Ishikawa (cell line): ENCODE measurements around the gene SCN3B.

Experiments used
- CEBPB ChIP-seq: IDR thresholded peaks from 2 replicates; pipeline ENCODE4 v1.6.1; 2012
- EGR1 ChIP-seq: IDR thresholded peaks from 2 replicates; pipeline ENCODE4 v1.6.1; 2012
- EP300 ChIP-seq: IDR thresholded peaks from 2 replicates; pipeline ENCODE4 v1.6.1; 2012; ENCODE audit warnings: borderline replicate concordance
- FOXM1 ChIP-seq: IDR thresholded peaks from 2 replicates; pipeline ENCODE4 v1.6.1; 2012; ENCODE audit warnings: low read depth, borderline replicate concordance
- RAD21 ChIP-seq: IDR thresholded peaks from 2 replicates; pipeline ENCODE4 v1.6.1; 2012; ENCODE audit warnings: low read depth
- TAF1 ChIP-seq: IDR thresholded peaks from 2 replicates; pipeline ENCODE4 v1.6.1; 2012; ENCODE audit warnings: low read depth, mild to moderate bottlenecking
- TCF12 ChIP-seq: IDR thresholded peaks from 2 replicates; pipeline ENCODE4 v1.6.1; 2012; ENCODE audit warnings: low read depth
- YY1 ChIP-seq: IDR thresholded peaks from 2 replicates; pipeline ENCODE4 v1.6.1; 2012; ENCODE audit warnings: low read depth
- ZBTB7A ChIP-seq: IDR thresholded peaks from 2 replicates; pipeline ENCODE4 v1.6.1; 2012; ENCODE audit warnings: low read depth
- TF ChIP-seq, protein P1 (sequence below): IDR thresholded peaks from 2 replicates; pipeline ENCODE4 v1.6.1; 2012
- TF ChIP-seq, protein P2 (sequence below): IDR thresholded peaks from 2 replicates; pipeline ENCODE4 v1.6.1; 2012
- TF ChIP-seq, protein P3 (sequence below): IDR thresholded peaks from 2 replicates; pipeline ENCODE4 v1.6.1; 2012; ENCODE audit warnings: low read depth, mild to moderate bottlenecking

DNA sequence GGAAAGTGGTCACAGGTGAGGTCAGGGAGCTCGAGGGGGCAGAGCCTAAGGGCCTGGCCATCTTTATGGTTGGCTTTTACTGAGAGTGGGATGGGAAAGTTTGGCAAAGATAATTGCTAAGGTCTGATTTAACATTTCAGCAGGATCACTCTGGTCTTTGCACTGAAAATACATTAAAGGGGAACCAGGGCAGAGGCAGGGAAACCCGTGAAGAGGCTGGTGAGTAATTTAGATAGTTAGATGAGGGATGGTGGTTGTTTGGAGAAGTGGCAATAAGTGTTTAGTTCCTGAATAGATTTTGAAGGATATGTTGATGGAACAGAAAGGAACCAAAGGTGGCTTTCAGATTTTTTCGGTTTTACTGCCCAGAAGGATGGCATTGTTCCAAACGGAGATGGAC lies 50.8 kb downstream of the SCN3B start:
- TF ChIP-seq, protein P1, sequence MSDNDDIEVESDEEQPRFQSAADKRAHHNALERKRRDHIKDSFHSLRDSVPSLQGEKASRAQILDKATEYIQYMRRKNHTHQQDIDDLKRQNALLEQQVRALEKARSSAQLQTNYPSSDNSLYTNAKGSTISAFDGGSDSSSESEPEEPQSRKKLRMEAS, result no peak
- TF ChIP-seq TAF1 (no peak), FOXM1 (no peak), CEBPB (no peak), EP300 (no peak), ZBTB7A (no peak), RAD21 (no peak), EGR1 (no peak), TCF12 (no peak), YY1 (no peak)
- TF ChIP-seq, protein P2, sequence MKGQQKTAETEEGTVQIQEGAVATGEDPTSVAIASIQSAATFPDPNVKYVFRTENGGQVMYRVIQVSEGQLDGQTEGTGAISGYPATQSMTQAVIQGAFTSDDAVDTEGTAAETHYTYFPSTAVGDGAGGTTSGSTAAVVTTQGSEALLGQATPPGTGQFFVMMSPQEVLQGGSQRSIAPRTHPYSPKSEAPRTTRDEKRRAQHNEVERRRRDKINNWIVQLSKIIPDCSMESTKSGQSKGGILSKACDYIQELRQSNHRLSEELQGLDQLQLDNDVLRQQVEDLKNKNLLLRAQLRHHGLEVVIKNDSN, result no peak
- TF ChIP-seq, protein P3, sequence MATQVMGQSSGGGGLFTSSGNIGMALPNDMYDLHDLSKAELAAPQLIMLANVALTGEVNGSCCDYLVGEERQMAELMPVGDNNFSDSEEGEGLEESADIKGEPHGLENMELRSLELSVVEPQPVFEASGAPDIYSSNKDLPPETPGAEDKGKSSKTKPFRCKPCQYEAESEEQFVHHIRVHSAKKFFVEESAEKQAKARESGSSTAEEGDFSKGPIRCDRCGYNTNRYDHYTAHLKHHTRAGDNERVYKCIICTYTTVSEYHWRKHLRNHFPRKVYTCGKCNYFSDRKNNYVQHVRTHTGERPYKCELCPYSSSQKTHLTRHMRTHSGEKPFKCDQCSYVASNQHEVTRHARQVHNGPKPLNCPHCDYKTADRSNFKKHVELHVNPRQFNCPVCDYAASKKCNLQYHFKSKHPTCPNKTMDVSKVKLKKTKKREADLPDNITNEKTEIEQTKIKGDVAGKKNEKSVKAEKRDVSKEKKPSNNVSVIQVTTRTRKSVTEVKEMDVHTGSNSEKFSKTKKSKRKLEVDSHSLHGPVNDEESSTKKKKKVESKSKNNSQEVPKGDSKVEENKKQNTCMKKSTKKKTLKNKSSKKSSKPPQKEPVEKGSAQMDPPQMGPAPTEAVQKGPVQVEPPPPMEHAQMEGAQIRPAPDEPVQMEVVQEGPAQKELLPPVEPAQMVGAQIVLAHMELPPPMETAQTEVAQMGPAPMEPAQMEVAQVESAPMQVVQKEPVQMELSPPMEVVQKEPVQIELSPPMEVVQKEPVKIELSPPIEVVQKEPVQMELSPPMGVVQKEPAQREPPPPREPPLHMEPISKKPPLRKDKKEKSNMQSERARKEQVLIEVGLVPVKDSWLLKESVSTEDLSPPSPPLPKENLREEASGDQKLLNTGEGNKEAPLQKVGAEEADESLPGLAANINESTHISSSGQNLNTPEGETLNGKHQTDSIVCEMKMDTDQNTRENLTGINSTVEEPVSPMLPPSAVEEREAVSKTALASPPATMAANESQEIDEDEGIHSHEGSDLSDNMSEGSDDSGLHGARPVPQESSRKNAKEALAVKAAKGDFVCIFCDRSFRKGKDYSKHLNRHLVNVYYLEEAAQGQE, result no peak
